HCT116 (cell line): ENCODE measurements around the gene PTCHD4. TPM values are rescaled to one million over a fixed set of nuclear protein-coding genes. Genes with fewer than 3 reads are reported as not detected.

ENCODE experiments used
- ATAC-seq: fragments of 200-7000 bp; cut with Tn5 transposase; 2 replicates; pipeline ENCODE4 v1.9.1; 2020; ENCODE audit warnings: mild to moderate bottlenecking, moderate library complexity
- BruUV-seq: library from RNA; stranded (reverse); fragments of 400-500 nt; replicated peaks from 2 replicates; lab custom pipeline; 2021; lab: Mats Ljungman, UMichigan
- CTCF ChIA-PET: fragments of 300-600 bp; sonication (Branson Sonifier 250); formaldehyde crosslinking; loops from one replicate; lab custom pipeline; 2021; ENCODE audit warnings: antibody characterized with exemption; lab: Charles Lee
- POLR2A ChIA-PET: fragments of 300-600, 350-600 bp; sonication (Branson Sonifier 250); formaldehyde crosslinking; loops from one replicate; lab custom pipeline; 2021; ENCODE audit warnings: antibody characterized with exemption; lab: Charles Lee
- RAD21 ChIA-PET, 2 experiments: fragments of 300-600 bp; sonication (Branson Sonifier 250); formaldehyde crosslinking; loops; one replicate each; lab custom pipeline; 2023; ENCODE audit warnings: low total read pairs in 2 of 2; ENCODE audit not compliant: uncharacterized antibody in 2 of 2, unreplicated experiment in 2 of 2, low non-redundant PET in 1 of 2; lab: Charles Lee
- DNase-seq: peaks from one replicate; pipeline ENCODE4 v3.0.0-alpha.2; 2010; ENCODE audit warnings: low read depth, low spot score
- H2AFZ ChIP-seq: fragments of 200-600 bp; shearing (Covaris generic), sonication (generic); 2 replicates; pipeline ENCODE4 v1.6.1; 2017; ENCODE audit warnings: low read depth, mixed run types, mixed read lengths, antibody characterized with exemption, low read length; ENCODE audit not compliant: poor library complexity, severe bottlenecking
- H3K27ac ChIP-seq: 2 replicates; pipeline ENCODE4 v1.5.1; 2012; ENCODE audit warnings: low read depth, low read length
- H3K27me3 ChIP-seq: fragments of 200-600 bp; sonication (generic); 2 replicates; pipeline ENCODE4 v1.6.1; 2016; ENCODE audit warnings: mixed run types, low read length, mixed read lengths; ENCODE audit not compliant: insufficient read depth
- H3K36me3 ChIP-seq, 2 experiments: fragments of 200-500 bp in 1 of 2; fragments of 200-600 bp in 1 of 2; sonication (Bioruptor generic) in 1 of 2; sonication (generic) in 1 of 2; 2 replicates each; pipeline versions ENCODE4 v1.5.1 to v1.6.1; 2014 to 2016; ENCODE audit warnings: low read length in 2 of 2, inconsistent platforms in 1 of 2, mixed read lengths in 1 of 2, mixed run types in 1 of 2; ENCODE audit not compliant: insufficient read depth in 2 of 2, control insufficient read depth in 1 of 2
- H3K4me1 ChIP-seq, 2 experiments: fragments of 200-600 bp in 1 of 2; sonication (generic) in 1 of 2; 2 replicates each; pipeline versions ENCODE4 v1.5.1 to v1.6.1; 2012 to 2017; ENCODE audit warnings: low read length in 2 of 2, inconsistent platforms in 1 of 2, mild to moderate bottlenecking in 1 of 2, mixed read lengths in 1 of 2, mixed run types in 1 of 2, moderate library complexity in 1 of 2; ENCODE audit not compliant: insufficient read depth in 2 of 2, control insufficient read depth in 1 of 2
- H3K4me2 ChIP-seq: fragments of 200-600 bp; sonication (generic); 2 replicates; pipeline ENCODE4 v1.6.1; 2017; ENCODE audit warnings: mixed run types, low read length, mixed read lengths
- H3K4me3 ChIP-seq, 2 experiments: fragments of 200-600 bp in 1 of 2; sonication (generic) in 1 of 2; replicated peaks in 1 of 2; 2 replicates each; pipeline ENCODE4 v1.5.1; 2011 to 2016; ENCODE audit warnings: low read length in 2 of 2, control low read depth in 1 of 2, low read depth in 1 of 2, mild to moderate bottlenecking in 1 of 2, mixed read lengths in 1 of 2, mixed run types in 1 of 2
- H3K79me2 ChIP-seq: fragments of 200-600 bp; sonication (generic); 2 replicates; pipeline ENCODE4 v1.6.1; 2017; ENCODE audit warnings: mild to moderate bottlenecking, mixed run types, low read length, moderate library complexity, mixed read lengths; ENCODE audit not compliant: insufficient read depth
- H3K9ac ChIP-seq: fragments of 200-600 bp; sonication (generic); 2 replicates; pipeline ENCODE4 v1.6.1; 2016; ENCODE audit warnings: low read length, mixed read lengths
- H3K9me2 ChIP-seq: fragments of 200-600 bp; sonication (generic), shearing (Covaris generic); 2 replicates; pipeline ENCODE4 v1.6.1; 2017; ENCODE audit warnings: mixed run types, mild to moderate bottlenecking, moderate library complexity; ENCODE audit not compliant: insufficient read depth
- H3K9me3 ChIP-seq, 2 experiments: fragments of 200-500 bp in 1 of 2; fragments of 200-600 bp in 1 of 2; sonication (Bioruptor generic) in 1 of 2; sonication (generic) in 1 of 2; 2 replicates each; pipeline ENCODE4 v1.6.1; 2014 to 2017; ENCODE audit warnings: low read length in 2 of 2, mixed read lengths in 2 of 2, inconsistent platforms in 1 of 2, low read depth in 1 of 2, mild to moderate bottlenecking in 1 of 2, mixed run types in 1 of 2, moderate library complexity in 1 of 2; ENCODE audit not compliant: control insufficient read depth in 1 of 2, insufficient read depth in 1 of 2
- H4K20me1 ChIP-seq: fragments of 200-600 bp; sonication (generic), shearing (Covaris generic); 2 replicates; pipeline ENCODE4 v1.6.1; 2017; ENCODE audit warnings: mixed run types, mild to moderate bottlenecking, moderate library complexity; ENCODE audit not compliant: insufficient read depth
- CBX3 ChIP-seq: IDR thresholded peaks from 2 replicates; pipeline ENCODE4 v1.6.1; 2012; ENCODE audit warnings: low read depth
- CEBPB ChIP-seq: IDR thresholded peaks from 2 replicates; pipeline ENCODE4 v1.6.1; 2012; ENCODE audit warnings: low read depth
- EGR1 ChIP-seq: IDR thresholded peaks from 2 replicates; pipeline ENCODE4 v1.6.1; 2012; ENCODE audit warnings: low read depth
- ELF1 ChIP-seq: IDR thresholded peaks from 2 replicates; pipeline ENCODE4 v1.6.1; 2012; ENCODE audit warnings: low read depth, borderline replicate concordance
- EZH2phosphoT487 ChIP-seq: fragments of 200-600 bp; IDR thresholded peaks from 2 replicates; pipeline ENCODE4 v1.6.1; 2018; ENCODE audit warnings: antibody characterized with exemption, borderline replicate concordance
- JUND ChIP-seq: IDR thresholded peaks from 2 replicates; pipeline ENCODE4 v1.6.1; 2012
- POLR2A ChIP-seq: IDR thresholded peaks from 2 replicates; pipeline ENCODE4 v1.7.0; 2011; ENCODE audit warnings: borderline replicate concordance; ENCODE audit not compliant: insufficient read depth, insufficient read length; ENCODE audit errors: extremely low read depth
- POLR2AphosphoS5 ChIP-seq: IDR thresholded peaks from 2 replicates; pipeline ENCODE4 v1.6.1; 2011; ENCODE audit warnings: mild to moderate bottlenecking, low read depth, low read length, moderate library complexity
- RAD21 ChIP-seq: IDR thresholded peaks from 2 replicates; pipeline ENCODE4 v1.6.1; 2012; ENCODE audit warnings: low read depth, mild to moderate bottlenecking
- SIN3A ChIP-seq: IDR thresholded peaks from 2 replicates; pipeline ENCODE4 v1.6.1; 2012; ENCODE audit warnings: low read depth
- SP1 ChIP-seq: IDR thresholded peaks from 2 replicates; pipeline ENCODE4 v1.6.1; 2012; ENCODE audit warnings: low read depth
- SRF ChIP-seq: IDR thresholded peaks from 2 replicates; pipeline ENCODE4 v1.6.1; 2012; ENCODE audit warnings: low read depth
- YY1 ChIP-seq: IDR thresholded peaks from 2 replicates; pipeline ENCODE4 v1.6.1; 2011; ENCODE audit warnings: low read length, low read depth, moderate library complexity, mild to moderate bottlenecking; ENCODE audit not compliant: insufficient replicate concordance; ENCODE audit errors: extremely low read depth
- ZFX ChIP-seq: fragments of 450-650 bp; IDR thresholded peaks from 2 replicates; pipeline ENCODE4 v1.6.1; 2017
- intact Hi-C: fragments of 100-400 bp; cut with micrococcal nuclease; formaldehyde crosslinking; loops from 2 replicates; pipeline ENCODE4 v1.10.0; 2022
- total RNA-seq: library from RNA; stranded (reverse); gene quantifications from one replicate; pipeline ENCODE4 v1.2.1, GENCODE V29; 2021; ENCODE audit not compliant: unreplicated experiment
- TF ChIP-seq, protein P1 (sequence below): IDR thresholded peaks from 2 replicates; pipeline ENCODE4 v1.6.1; 2012; ENCODE audit warnings: low read depth
- TF ChIP-seq, protein P2 (sequence below), 3 experiments: fragments of 200-600 bp in 1 of 3; sonication (generic) in 1 of 3; IDR thresholded peaks in 2 of 3; conservative IDR thresholded peaks in 1 of 3; 2 replicates each; pipeline ENCODE4 v1.5.1; 2012 to 2017; ENCODE audit warnings: low read depth in 2 of 3, low read length in 2 of 3, antibody characterized with exemption in 1 of 3, borderline replicate concordance in 1 of 3, control low read depth in 1 of 3, mild to moderate bottlenecking in 1 of 3, mixed read lengths in 1 of 3, mixed run types in 1 of 3, moderate library complexity in 1 of 3; ENCODE audit not compliant: insufficient read depth in 1 of 3
- TF ChIP-seq, protein P3 (sequence below): IDR thresholded peaks from 2 replicates; pipeline ENCODE4 v1.6.1; 2012

The PTCHD4 gene
- total RNA-seq, 1 experiment from 2014 or later: 1.1 TPM

DNA sequence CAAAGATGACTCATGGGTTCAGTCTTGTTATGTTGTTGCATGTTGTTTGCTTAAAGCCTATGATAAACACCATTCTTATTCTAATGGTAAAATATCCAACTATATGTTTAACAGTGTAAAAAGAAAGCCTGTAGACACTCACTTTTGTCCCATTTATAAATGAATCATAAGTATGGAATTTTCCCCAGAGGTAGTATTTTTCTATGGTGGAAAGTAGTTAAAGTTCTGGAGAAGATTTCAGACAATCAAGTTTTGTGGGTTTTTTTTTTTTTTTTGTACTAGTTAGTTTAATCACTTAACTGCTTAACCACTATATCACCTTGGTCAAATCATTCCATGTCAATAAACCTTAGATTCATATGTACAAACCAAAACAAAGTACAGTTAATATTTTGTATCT is 35.8 kb downstream of the PTCHD4 start:
- no peak overlapping the region for H3K9ac ChIP-seq
- ATAC-seq (no peak), DNase-seq (no peak)
- ChIA-PET POLR2A (no interaction called here), RAD21 (no interaction called here), CTCF (no interaction called here)
- intact Hi-C loops: no loop called here
- H3K36me3 ChIP-seq: no peaks in the 10 kb centered on the region
- H2AFZ ChIP-seq: no peak overlapping the region
- no peak overlapping the region for H3K27ac ChIP-seq
- H3K4me2 ChIP-seq: no peak overlapping the region
- H3K27me3 ChIP-seq: no peaks in the 10 kb centered on the region
- BruUV-seq: no TSS peak
- H3K4me3 ChIP-seq: no peak overlapping the region
- no peak for TF ChIP-seq POLR2AphosphoS5
- TF ChIP-seq EGR1: no peak
- no peak for TF ChIP-seq SP1
- no peak for TF ChIP-seq ELF1
- TF ChIP-seq SRF: no peak
- TF ChIP-seq, protein P1, sequence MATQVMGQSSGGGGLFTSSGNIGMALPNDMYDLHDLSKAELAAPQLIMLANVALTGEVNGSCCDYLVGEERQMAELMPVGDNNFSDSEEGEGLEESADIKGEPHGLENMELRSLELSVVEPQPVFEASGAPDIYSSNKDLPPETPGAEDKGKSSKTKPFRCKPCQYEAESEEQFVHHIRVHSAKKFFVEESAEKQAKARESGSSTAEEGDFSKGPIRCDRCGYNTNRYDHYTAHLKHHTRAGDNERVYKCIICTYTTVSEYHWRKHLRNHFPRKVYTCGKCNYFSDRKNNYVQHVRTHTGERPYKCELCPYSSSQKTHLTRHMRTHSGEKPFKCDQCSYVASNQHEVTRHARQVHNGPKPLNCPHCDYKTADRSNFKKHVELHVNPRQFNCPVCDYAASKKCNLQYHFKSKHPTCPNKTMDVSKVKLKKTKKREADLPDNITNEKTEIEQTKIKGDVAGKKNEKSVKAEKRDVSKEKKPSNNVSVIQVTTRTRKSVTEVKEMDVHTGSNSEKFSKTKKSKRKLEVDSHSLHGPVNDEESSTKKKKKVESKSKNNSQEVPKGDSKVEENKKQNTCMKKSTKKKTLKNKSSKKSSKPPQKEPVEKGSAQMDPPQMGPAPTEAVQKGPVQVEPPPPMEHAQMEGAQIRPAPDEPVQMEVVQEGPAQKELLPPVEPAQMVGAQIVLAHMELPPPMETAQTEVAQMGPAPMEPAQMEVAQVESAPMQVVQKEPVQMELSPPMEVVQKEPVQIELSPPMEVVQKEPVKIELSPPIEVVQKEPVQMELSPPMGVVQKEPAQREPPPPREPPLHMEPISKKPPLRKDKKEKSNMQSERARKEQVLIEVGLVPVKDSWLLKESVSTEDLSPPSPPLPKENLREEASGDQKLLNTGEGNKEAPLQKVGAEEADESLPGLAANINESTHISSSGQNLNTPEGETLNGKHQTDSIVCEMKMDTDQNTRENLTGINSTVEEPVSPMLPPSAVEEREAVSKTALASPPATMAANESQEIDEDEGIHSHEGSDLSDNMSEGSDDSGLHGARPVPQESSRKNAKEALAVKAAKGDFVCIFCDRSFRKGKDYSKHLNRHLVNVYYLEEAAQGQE: no peak
- no peak for TF ChIP-seq CEBPB
- TF ChIP-seq EZH2phosphoT487: no peak
- no peak for TF ChIP-seq RAD21
- TF ChIP-seq YY1: no peak
- TF ChIP-seq, protein P2, sequence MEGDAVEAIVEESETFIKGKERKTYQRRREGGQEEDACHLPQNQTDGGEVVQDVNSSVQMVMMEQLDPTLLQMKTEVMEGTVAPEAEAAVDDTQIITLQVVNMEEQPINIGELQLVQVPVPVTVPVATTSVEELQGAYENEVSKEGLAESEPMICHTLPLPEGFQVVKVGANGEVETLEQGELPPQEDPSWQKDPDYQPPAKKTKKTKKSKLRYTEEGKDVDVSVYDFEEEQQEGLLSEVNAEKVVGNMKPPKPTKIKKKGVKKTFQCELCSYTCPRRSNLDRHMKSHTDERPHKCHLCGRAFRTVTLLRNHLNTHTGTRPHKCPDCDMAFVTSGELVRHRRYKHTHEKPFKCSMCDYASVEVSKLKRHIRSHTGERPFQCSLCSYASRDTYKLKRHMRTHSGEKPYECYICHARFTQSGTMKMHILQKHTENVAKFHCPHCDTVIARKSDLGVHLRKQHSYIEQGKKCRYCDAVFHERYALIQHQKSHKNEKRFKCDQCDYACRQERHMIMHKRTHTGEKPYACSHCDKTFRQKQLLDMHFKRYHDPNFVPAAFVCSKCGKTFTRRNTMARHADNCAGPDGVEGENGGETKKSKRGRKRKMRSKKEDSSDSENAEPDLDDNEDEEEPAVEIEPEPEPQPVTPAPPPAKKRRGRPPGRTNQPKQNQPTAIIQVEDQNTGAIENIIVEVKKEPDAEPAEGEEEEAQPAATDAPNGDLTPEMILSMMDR (IDR thresholded peaks at IDR 0.05 in 2 of 3, conservative IDR thresholded peaks at IDR 0.05 in 1 of 3; ENCODE audit: borderline replicate concordance in 1 of 3, insufficient read depth in 1 of 3, low read depth in 2 of 3, low read length in 2 of 3): no peak
- TF ChIP-seq SIN3A: no peak
- TF ChIP-seq JUND: no peak
- TF ChIP-seq ZFX: no peak
- TF ChIP-seq POLR2A: no peak
- TF ChIP-seq CBX3: no peak
- TF ChIP-seq, protein P3, sequence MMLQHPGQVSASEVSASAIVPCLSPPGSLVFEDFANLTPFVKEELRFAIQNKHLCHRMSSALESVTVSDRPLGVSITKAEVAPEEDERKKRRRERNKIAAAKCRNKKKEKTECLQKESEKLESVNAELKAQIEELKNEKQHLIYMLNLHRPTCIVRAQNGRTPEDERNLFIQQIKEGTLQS: no peak
- H3K9me3 ChIP-seq: no peaks in the 10 kb centered on the region
- H3K79me2 ChIP-seq: no peaks in the 10 kb centered on the region
- no peaks in the 10 kb centered on the region for H3K9me2 ChIP-seq
- no peaks in the 10 kb centered on the region for H3K4me1 ChIP-seq
- no peaks in the 10 kb centered on the region for H4K20me1 ChIP-seq
